H1 (cell line): ENCODE measurements around the gene RDH11. TPM values are rescaled to one million over a fixed set of nuclear protein-coding genes. Genes with fewer than 3 reads are reported as not detected.

Experiments used
- BACH1 ChIP-seq: IDR thresholded peaks from 2 replicates; pipeline ENCODE4 v1.6.1; 2012; ENCODE audit warnings: low read length, improper control_type of control experiment
- BRCA1 ChIP-seq: IDR thresholded peaks from 2 replicates; pipeline ENCODE4 v1.6.1; 2012; ENCODE audit warnings: low read depth, low read length, improper control_type of control experiment
- CHD7 ChIP-seq: fragments of 300-600 bp; sonication (generic); IDR thresholded peaks from 2 replicates; pipeline ENCODE4 v1.7.1; 2012; ENCODE audit warnings: low read length, moderate library complexity, mild to moderate bottlenecking, inconsistent platforms; ENCODE audit not compliant: insufficient replicate concordance
- JUND ChIP-seq: IDR thresholded peaks from 2 replicates; pipeline ENCODE4 v1.6.1; 2011; ENCODE audit warnings: mild to moderate bottlenecking, improper control_type of control experiment, low read length
- KDM1A ChIP-seq: fragments of 200-600, 300-600 bp; sonication (generic); IDR thresholded peaks from 2 replicates; pipeline ENCODE4 v1.7.1; 2016; ENCODE audit warnings: mild to moderate bottlenecking, low read length, borderline replicate concordance
- MAFK ChIP-seq: IDR thresholded peaks from 2 replicates; pipeline ENCODE4 v1.6.1; 2012; ENCODE audit warnings: low read depth, mild to moderate bottlenecking, improper control_type of control experiment, low read length
- NRF1 ChIP-seq: IDR thresholded peaks from 2 replicates; pipeline ENCODE4 v1.6.1; 2011; ENCODE audit warnings: mild to moderate bottlenecking, low read depth, low read length, improper control_type of control experiment
- PHF8 ChIP-seq: fragments of 200-600 bp; sonication (generic); conservative IDR thresholded peaks from 2 replicates; pipeline ENCODE4 v1.7.1; 2012; ENCODE audit warnings: low read depth, mild to moderate bottlenecking, inconsistent platforms, low read length, moderate library complexity
- RXRA ChIP-seq: IDR thresholded peaks from 2 replicates; pipeline ENCODE4 v1.6.1; 2011; ENCODE audit warnings: low read depth, mild to moderate bottlenecking, low read length, moderate library complexity; ENCODE audit not compliant: insufficient read depth
- SIX5 ChIP-seq: IDR thresholded peaks from 2 replicates; pipeline ENCODE4 v1.6.1; 2011; ENCODE audit warnings: mild to moderate bottlenecking, low read depth, low read length
- SP4 ChIP-seq: IDR thresholded peaks from 2 replicates; pipeline ENCODE4 v1.6.1; 2012; ENCODE audit warnings: low read length, inconsistent platforms
- YY1 ChIP-seq: IDR thresholded peaks from 2 replicates; pipeline ENCODE4 v1.6.1; 2011; ENCODE audit warnings: low read depth, mild to moderate bottlenecking, low read length
- polyA plus RNA-seq, 7 experiments: library from polyadenylated mRNA; depleted of rRNA in 3 of 7; stranded (reverse) in 5 of 7; unstranded in 2 of 7; fragments of >200 nt in 5 of 7; fragments of 200-250 nt in 2 of 7; gene quantifications; 1 replicate in 5 of 7; 2 replicates in 1 of 7; 4 replicates in 1 of 7; pipeline versions ENCODE4 v1.2.1 to v1.2.3, GENCODE V29; 2011 to 2013; ENCODE audit warnings: missing spikeins in 2 of 7, mixed read lengths in 2 of 7
- total RNA-seq: library from RNA; stranded (reverse); fragmentation: NEBNext Ultra II Directional; extraction: Animal tissue kit (Norgen Biotek cat#: 25700); gene quantifications from 2 replicates; pipeline ENCODE4 v1.2.1, GENCODE V29; 2021

Gene RDH11
- total and polyA plus RNA-seq, 2 of the 8 experiments (the other 6 are each of a cell fraction or from before 2014, with no cell fraction given) = 104 to 117 TPM

- no peak for TF ChIP-seq CHD7
- TF ChIP-seq NRF1 = no peak
- TF ChIP-seq PHF8 = no peak
- TF ChIP-seq BRCA1 = no peak
- TF ChIP-seq BACH1 = no peak
- no peak for TF ChIP-seq RXRA
- TF ChIP-seq SIX5 = no peak
- TF ChIP-seq YY1 = no peak
- no peak for TF ChIP-seq KDM1A
- TF ChIP-seq JUND = no peak
- TF ChIP-seq SP4 = no peak
- TF ChIP-seq MAFK = no peak
Observed at GRCh38 chr14:67653651-67654280, 41.8 kb downstream of the RDH11 start (continued).
